Mesenchymal stem cell (in vitro differentiated cells and primary cell): Measurements from ENCODE around the gene MFAP1. TPM values are rescaled to one million over a fixed set of nuclear protein-coding genes. Genes with fewer than 3 reads are reported as not detected.

Experiments used
- DNase-seq: peaks from one replicate; pipeline ENCODE4 v3.0.0-alpha.2; 2013
- H2AFZ ChIP-seq: one replicate; pipeline ENCODE4 v1.6.1; 2013; ENCODE audit warnings: low read depth, mild to moderate bottlenecking, control low read depth, inconsistent platforms, low read length, moderate library complexity
- H2AK5ac ChIP-seq: 2 replicates; pipeline ENCODE4 v1.6.1; 2013; ENCODE audit warnings: low read length, moderate library complexity, mild to moderate bottlenecking, inconsistent platforms; ENCODE audit not compliant: severe bottlenecking
- H2BK120ac ChIP-seq: one replicate; pipeline ENCODE4 v1.6.1; 2013; ENCODE audit warnings: low read depth, mild to moderate bottlenecking, inconsistent platforms, low read length, moderate library complexity
- H2BK12ac ChIP-seq, 2 experiments: one replicate each; pipeline ENCODE4 v1.6.1; 2013; ENCODE audit warnings: inconsistent platforms in 2 of 2, low read length in 2 of 2, mild to moderate bottlenecking in 2 of 2, moderate library complexity in 2 of 2, control low read depth in 1 of 2
- H2BK15ac ChIP-seq: one replicate; pipeline ENCODE4 v1.6.1; 2013; ENCODE audit warnings: mild to moderate bottlenecking, low read depth, inconsistent platforms; ENCODE audit not compliant: poor library complexity, severe bottlenecking
- H2BK5ac ChIP-seq: 2 replicates; pipeline ENCODE4 v1.6.1; 2013; ENCODE audit warnings: low read depth, mild to moderate bottlenecking, low read length, control low read depth, inconsistent platforms; ENCODE audit not compliant: poor library complexity, severe bottlenecking
- H3K14ac ChIP-seq, 2 experiments: one replicate each; pipeline ENCODE4 v1.6.1; 2013; ENCODE audit warnings: inconsistent platforms in 2 of 2, low read length in 2 of 2, control low read depth in 1 of 2, mild to moderate bottlenecking in 1 of 2, moderate library complexity in 1 of 2
- H3K18ac ChIP-seq, 2 experiments: one replicate each; pipeline ENCODE4 v1.6.1; 2013; ENCODE audit warnings: inconsistent platforms in 2 of 2, low read length in 2 of 2, control low read depth in 1 of 2, low read depth in 1 of 2, mild to moderate bottlenecking in 1 of 2
- H3K23ac ChIP-seq, 2 experiments: one replicate each; pipeline ENCODE4 v1.6.1; 2013; ENCODE audit warnings: inconsistent platforms in 2 of 2, low read length in 2 of 2, mild to moderate bottlenecking in 2 of 2, moderate library complexity in 2 of 2, control low read depth in 1 of 2
- H3K27ac ChIP-seq: 2 replicates; pipeline ENCODE4 v1.5.1; 2013; ENCODE audit warnings: mild to moderate bottlenecking, moderate library complexity, low read length, control low read depth, inconsistent platforms; ENCODE audit not compliant: poor library complexity, severe bottlenecking
- H3K27me3 ChIP-seq, 2 experiments: 2 replicates each; pipeline versions ENCODE4 v1.6.1 to v1.7.0; 2013; ENCODE audit warnings: low read length in 2 of 2, mild to moderate bottlenecking in 2 of 2, moderate library complexity in 2 of 2, control low read depth in 1 of 2, inconsistent platforms in 1 of 2; ENCODE audit not compliant: control insufficient read depth in 1 of 2, insufficient read depth in 1 of 2
- H3K36me3 ChIP-seq, 2 experiments: 2 replicates each; pipeline versions ENCODE4 v1.6.1 to v1.7.0; 2013; ENCODE audit warnings: low read length in 2 of 2, control low read depth in 1 of 2, inconsistent platforms in 1 of 2, low read depth in 1 of 2, mild to moderate bottlenecking in 1 of 2; ENCODE audit not compliant: insufficient read depth in 2 of 2, control insufficient read depth in 1 of 2
- H3K4ac ChIP-seq, 2 experiments: one replicate each; pipeline ENCODE4 v1.6.1; 2013; ENCODE audit warnings: inconsistent platforms in 2 of 2, low read length in 2 of 2, mild to moderate bottlenecking in 2 of 2, moderate library complexity in 2 of 2, control low read depth in 1 of 2, low read depth in 1 of 2
- H3K4me1 ChIP-seq: 2 replicates; pipeline ENCODE4 v1.6.1; 2013; ENCODE audit warnings: low read depth, low read length, control low read depth; ENCODE audit not compliant: control insufficient read depth, insufficient read depth
- H3K4me2 ChIP-seq: 2 replicates; pipeline ENCODE4 v1.6.1; 2013; ENCODE audit warnings: low read length, mild to moderate bottlenecking, inconsistent platforms; ENCODE audit not compliant: poor library complexity, severe bottlenecking
- H3K4me3 ChIP-seq, 2 experiments: 2 replicates each; pipeline versions ENCODE4 v1.5.1 to v1.7.0; 2013; ENCODE audit warnings: low read length in 2 of 2, mild to moderate bottlenecking in 2 of 2, control low read depth in 1 of 2, low read depth in 1 of 2; ENCODE audit not compliant: insufficient read depth in 1 of 2
- H3K79me1 ChIP-seq: replicated peaks from 2 replicates; pipeline ENCODE4 v1.6.1; 2013; ENCODE audit warnings: mild to moderate bottlenecking, control low read depth, low read length, inconsistent platforms; ENCODE audit not compliant: poor library complexity, severe bottlenecking
- H3K9ac ChIP-seq: 2 replicates; pipeline ENCODE4 v1.7.0; 2013; ENCODE audit warnings: mild to moderate bottlenecking, low read length, moderate library complexity
- H3K9me3 ChIP-seq: 2 replicates; pipeline ENCODE4 v1.7.0; 2013; ENCODE audit warnings: mild to moderate bottlenecking, low read length; ENCODE audit not compliant: control insufficient read depth
- H4K8ac ChIP-seq: one replicate; pipeline ENCODE4 v1.6.1; 2013; ENCODE audit warnings: inconsistent platforms, mild to moderate bottlenecking, low read length, moderate library complexity
- H4K91ac ChIP-seq: one replicate; pipeline ENCODE4 v1.6.1; 2013; ENCODE audit warnings: mild to moderate bottlenecking, low read length, inconsistent platforms
- WGBS: methylation state at CpG from one replicate; pipeline ENCODE4 v1.1.7; 2013; ENCODE audit warnings: mixed read lengths; 5-methylcytosine and 5-hydroxymethylcytosine counted together
- polyA plus RNA-seq, 2 experiments: library from polyadenylated mRNA; stranded (reverse); fragments of 200-250 nt; gene quantifications; one replicate each; pipeline ENCODE4 v1.2.3, GENCODE V29; 2013

Gene MFAP1
- polyA plus RNA-seq (2013, experiment 1 of 2), result 27.8 TPM
- polyA plus RNA-seq (2013, experiment 2 of 2), result 28.4 TPM

- Histone ChIP-seq H4K8ac (peak within 1 kb of the TSS; percentile 47), H3K14ac (no peak within 1 kb of the TSS), H3K4ac (peak within 1 kb of the TSS in 1 of 2 experiments; percentile 21), H3K18ac (peak within 1 kb of the TSS; percentile 12 to 26), H4K91ac (peak within 1 kb of the TSS; percentile 9), H2AK5ac (no peak within 1 kb of the TSS), H2AFZ (no peak within 1 kb of the TSS), H3K23ac (no peak within 1 kb of the TSS), H3K4me1 (peaks cover 11% of the 10 kb centered on the region), H2BK15ac (no peak within 1 kb of the TSS), H2BK5ac (no peak within 1 kb of the TSS), H3K4me2 (peak within 1 kb of the TSS; percentile 57), H3K36me3 (peaks cover 0 to 4% of the 10 kb centered on the region in 2 experiments), H3K27me3 (no peaks in the 10 kb centered on the region), H2BK12ac (no peak within 1 kb of the TSS), H3K9me3 (no peaks in the 10 kb centered on the region), H3K4me3 (peak within 1 kb of the TSS; percentile 61 to 88), H3K79me1 (peaks cover 3% of the 10 kb centered on the region), H2BK120ac (no peak within 1 kb of the TSS), H3K27ac (peak within 1 kb of the TSS; percentile 74), H3K9ac (peak within 1 kb of the TSS; percentile 96)
- WGBS, result 7% methylated on average over 43 of the region's 46 CpGs
- peak; percentile 98 for DNase-seq
Observed at GRCh38 chr15:43824302-43825246, at the start of gene MFAP1. Gene MFAP1 (minus strand): TSS chr15:43824690. CDS start chr15:43824569, 121 bp downstream.

GRCh38 chr15:43873651-43874050, 49.2 kb upstream of the MFAP1 start:
- DNase-seq, result no peak

GRCh38 chr15:43872416-43873020, 48.0 kb upstream of the MFAP1 start:
- Histone ChIP-seq H4K8ac (no peak overlapping the region), H3K4me2 (no peak overlapping the region), H4K91ac (no peak overlapping the region), H2BK15ac (no peak overlapping the region), H3K18ac (no peak overlapping the region), H3K9me3 (no peaks in the 10 kb centered on the region), H3K27me3 (no peaks in the 10 kb centered on the region), H2BK120ac (no peak overlapping the region), H2BK12ac (no peak overlapping the region), H2AK5ac (no peak overlapping the region), H2AFZ (no peak overlapping the region), H3K23ac (no peak overlapping the region), H3K36me3 (peaks cover 19 to 24% of the 10 kb centered on the region in 2 experiments), H3K79me1 (peaks cover 8% of the 10 kb centered on the region), H3K27ac (no peak overlapping the region), H3K4me3 (no peak overlapping the region), H2BK5ac (no peak overlapping the region), H3K4me1 (peaks cover 2% of the 10 kb centered on the region), H3K14ac (no peak overlapping the region), H3K9ac (no peak overlapping the region), H3K4ac (no peak overlapping the region)
- 60% methylated on average over 4 of the region's 6 CpGs for WGBS
- peak; percentile 80 for DNase-seq

More at GRCh38 chr15:43873651-43874050, 49.2 kb upstream of the MFAP1 start:
- peaks cover 22 to 30% of the 10 kb centered on the region in 2 experiments for H3K36me3 ChIP-seq
- no peak overlapping the region for H2BK12ac ChIP-seq
- no peak overlapping the region for H3K9ac ChIP-seq
- H3K4me1 ChIP-seq, result peaks cover 2% of the 10 kb centered on the region
- WGBS, result 97% methylated on average over 10 of the region's 10 CpGs
- H2BK5ac ChIP-seq, result no peak overlapping the region
- H3K4me3 ChIP-seq, result no peak overlapping the region
- no peaks in the 10 kb centered on the region for H3K9me3 ChIP-seq
- no peak overlapping the region for H3K27ac ChIP-seq
- no peak overlapping the region for H3K14ac ChIP-seq
- no peak overlapping the region for H2AFZ ChIP-seq
- no peak overlapping the region for H4K8ac ChIP-seq
- no peaks in the 10 kb centered on the region for H3K27me3 ChIP-seq
- no peak overlapping the region for H3K18ac ChIP-seq
- H3K4me2 ChIP-seq, result no peak overlapping the region
- H3K4ac ChIP-seq, result no peak overlapping the region
- H2AK5ac ChIP-seq, result no peak overlapping the region
- H3K23ac ChIP-seq, result no peak overlapping the region
- no peak overlapping the region for H2BK15ac ChIP-seq
- H4K91ac ChIP-seq, result no peak overlapping the region
- no peak overlapping the region for H2BK120ac ChIP-seq
- H3K79me1 ChIP-seq, result peaks cover 10% of the 10 kb centered on the region

GRCh38 chr15:43871835-43872234, 47.3 kb upstream of the MFAP1 start:
- no peak for DNase-seq
- H2BK5ac ChIP-seq, result no peak overlapping the region
- no CpG with 5 or more reads among the region's 2 CpGs for WGBS

More at GRCh38 chr15:43871835-43872234, 47.3 kb upstream of the MFAP1 start:
- H3K36me3 ChIP-seq, result peaks cover 19 to 28% of the 10 kb centered on the region in 2 experiments
- no peak overlapping the region for H3K9ac ChIP-seq
- no peak overlapping the region for H3K4ac ChIP-seq
- H3K18ac ChIP-seq, result no peak overlapping the region
- H3K4me2 ChIP-seq, result no peak overlapping the region
- no peak overlapping the region for H2AK5ac ChIP-seq
- no peak overlapping the region for H3K27ac ChIP-seq
- H2BK120ac ChIP-seq, result no peak overlapping the region
- no peak overlapping the region for H3K23ac ChIP-seq
- H3K4me1 ChIP-seq, result peaks cover 2% of the 10 kb centered on the region
- no peak overlapping the region for H2AFZ ChIP-seq
- H4K91ac ChIP-seq, result no peak overlapping the region
- no peak overlapping the region for H3K4me3 ChIP-seq
- H3K14ac ChIP-seq, result no peak overlapping the region
- no peaks in the 10 kb centered on the region for H3K9me3 ChIP-seq
- no peak overlapping the region for H4K8ac ChIP-seq
- no peak overlapping the region for H2BK12ac ChIP-seq
- H3K79me1 ChIP-seq, result peaks cover 8% of the 10 kb centered on the region
- H2BK15ac ChIP-seq, result no peak overlapping the region
- H3K27me3 ChIP-seq, result no peaks in the 10 kb centered on the region
